ENCODE results near the gene RGS19.

RGS19 gene

DNA sequence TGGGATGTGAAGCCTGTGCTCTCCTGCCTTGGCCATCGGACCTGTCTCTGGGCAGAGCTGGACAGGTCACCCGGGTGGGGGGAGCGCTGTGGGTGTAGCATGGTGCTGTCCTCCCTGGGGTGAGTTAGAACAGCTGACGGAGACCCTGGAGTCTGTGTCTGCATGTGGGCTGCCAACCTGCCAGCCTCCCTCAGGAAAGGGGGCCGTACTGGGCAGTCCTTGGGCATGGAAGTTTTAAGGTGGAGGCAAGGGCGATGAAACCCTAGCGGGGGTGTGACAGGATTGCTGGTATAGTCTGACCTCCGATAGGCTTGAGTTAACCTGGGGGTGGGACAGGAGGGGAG, 32.3 kb downstream of the RGS19 start:
- DNase-seq: no peak

DNA sequence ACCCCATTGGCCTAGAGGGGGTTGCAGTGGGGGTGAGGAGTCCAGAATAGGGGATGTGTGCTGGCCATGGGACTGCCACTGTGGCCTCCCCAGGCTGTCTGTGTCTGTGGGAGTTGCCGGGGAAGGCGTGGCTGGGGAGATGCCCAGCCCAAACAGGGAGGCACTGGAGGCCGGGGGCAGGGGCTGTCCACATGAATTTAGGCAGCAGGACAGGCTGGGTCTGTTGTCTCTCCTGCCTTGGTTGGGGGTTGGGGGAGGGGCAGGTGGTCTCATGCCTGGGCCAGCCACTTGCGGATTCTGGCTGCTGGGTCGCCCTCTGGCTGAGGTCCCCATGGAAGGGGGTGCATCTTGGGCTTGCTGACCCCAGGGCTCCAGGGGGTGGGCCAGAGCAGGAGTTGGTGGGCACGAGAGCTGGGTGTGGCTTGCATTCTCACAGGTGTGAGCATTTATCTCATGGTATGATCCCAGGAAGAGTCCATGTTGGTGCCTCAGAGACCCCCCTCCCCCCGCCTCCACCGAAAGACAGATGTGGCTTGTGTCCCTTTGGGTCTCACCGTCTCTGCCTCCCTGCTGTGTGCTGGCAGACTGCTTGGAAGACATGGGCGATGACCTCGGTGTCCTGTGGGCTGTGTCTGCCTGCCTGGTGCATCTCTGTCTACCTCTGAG, 33.8 kb downstream of the RGS19 start:
- no peak for DNase-seq

DNA sequence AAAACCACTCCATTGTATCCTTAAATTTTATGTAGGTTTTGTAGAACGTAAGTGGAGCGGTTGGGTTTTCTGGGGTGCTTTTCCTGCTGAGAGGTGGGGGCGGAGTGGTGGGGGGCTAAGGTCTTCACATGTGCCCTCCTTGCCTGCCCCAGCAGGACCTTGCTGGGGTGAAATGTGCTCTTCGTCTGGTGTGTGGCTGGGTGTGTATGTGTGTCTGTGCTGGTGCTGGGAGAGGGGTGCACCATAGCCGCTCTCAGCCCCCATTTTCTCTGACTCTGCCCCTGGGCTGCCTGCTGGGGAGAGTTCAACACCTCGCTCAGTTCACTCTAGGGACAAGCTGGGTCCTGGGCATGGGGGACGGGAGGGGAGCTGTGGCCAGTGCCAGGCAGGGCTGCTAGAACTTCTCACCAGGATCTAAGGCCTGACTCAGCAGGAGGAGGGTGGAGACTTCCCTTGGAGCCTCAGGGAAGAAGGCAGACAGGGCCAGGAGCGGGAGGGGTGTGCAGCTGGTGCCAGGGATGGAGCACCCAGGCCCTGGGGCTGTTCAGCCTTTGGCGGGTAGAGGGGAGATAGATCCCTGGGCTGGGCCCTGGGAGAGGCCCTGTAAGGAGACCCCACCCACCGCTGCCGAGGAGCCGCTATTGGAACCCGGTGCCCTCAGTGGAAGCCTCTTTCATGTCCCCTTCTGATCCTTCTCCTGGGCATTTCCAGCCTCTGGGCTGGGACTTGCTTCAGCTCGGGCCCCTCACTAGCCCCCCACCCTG, 34.7 kb downstream of the RGS19 start:
- DNase-seq: no peak

DNA sequence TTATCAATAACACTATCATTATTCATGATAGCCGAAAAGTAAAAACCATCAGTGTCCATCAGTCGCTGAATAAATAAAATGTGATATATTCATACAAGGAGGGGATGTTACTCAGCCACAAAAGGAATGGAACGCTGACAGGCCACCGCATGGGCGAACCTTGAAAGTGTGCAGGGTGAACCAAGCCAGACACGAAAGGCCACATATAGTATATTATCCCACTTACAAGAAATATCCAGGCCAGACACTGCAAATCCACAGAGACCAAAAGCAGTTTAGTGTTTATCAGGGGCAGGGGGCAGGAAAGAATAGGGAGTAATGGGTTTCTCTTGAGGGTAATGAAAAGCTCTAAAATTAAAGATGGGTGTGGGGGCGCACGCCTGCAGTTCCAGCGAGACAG, 35.5 kb downstream of the RGS19 start:
- DNase-seq: no peak

DNA sequence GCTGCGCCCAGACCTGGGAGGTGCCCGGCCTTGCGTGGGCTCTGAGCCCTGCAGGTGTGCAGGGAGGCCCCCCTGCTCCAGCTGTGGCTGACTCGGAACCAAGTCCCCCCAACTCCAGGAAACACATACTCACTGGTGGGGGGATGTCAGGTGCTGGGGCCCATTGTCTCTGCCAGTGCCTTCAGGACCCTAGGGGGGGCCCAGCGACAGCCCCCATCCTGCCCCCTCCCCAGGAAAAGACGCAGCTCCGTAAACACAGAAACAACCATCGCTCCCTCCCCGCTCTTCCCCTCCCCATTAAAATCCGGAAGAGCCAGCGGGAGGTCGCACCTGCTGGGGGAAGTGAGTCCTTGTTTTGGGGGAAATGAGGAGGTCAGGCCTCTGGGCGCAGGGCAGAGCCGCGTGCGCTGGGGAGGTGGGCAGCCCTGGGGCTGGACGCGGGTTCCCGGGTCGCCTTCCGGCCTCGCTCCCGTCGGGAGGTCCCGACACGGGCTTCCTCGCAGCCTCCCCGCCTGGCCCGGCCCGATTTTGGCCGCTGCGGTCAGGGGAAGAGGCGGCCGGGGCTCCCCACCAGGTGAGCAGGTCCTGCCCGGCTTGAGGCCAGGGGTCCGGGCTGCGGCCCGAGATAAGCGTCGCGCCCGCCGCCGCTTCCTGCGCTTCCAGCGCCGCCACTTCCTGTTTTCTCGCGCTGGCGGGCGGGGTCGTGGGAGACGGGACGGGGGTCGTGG, 37.1 kb downstream of the RGS19 start:
- DNase-seq: peak; percentile 60

DNA sequence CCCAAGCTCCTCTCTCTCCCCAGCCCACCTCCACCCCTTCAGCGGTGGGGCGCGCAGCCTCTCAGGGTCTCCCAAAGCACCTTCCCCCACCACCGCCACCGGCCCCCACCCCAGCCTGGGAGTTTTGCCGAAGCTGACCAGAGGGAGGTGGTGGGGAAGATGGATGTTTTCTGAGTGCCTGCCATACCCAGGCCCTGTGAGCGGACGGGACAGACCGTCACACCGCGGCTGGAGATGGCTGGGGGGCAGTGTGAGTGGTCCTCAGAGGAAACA, 37.6 kb downstream of the RGS19 start:
- DNase-seq: no peak

DNA sequence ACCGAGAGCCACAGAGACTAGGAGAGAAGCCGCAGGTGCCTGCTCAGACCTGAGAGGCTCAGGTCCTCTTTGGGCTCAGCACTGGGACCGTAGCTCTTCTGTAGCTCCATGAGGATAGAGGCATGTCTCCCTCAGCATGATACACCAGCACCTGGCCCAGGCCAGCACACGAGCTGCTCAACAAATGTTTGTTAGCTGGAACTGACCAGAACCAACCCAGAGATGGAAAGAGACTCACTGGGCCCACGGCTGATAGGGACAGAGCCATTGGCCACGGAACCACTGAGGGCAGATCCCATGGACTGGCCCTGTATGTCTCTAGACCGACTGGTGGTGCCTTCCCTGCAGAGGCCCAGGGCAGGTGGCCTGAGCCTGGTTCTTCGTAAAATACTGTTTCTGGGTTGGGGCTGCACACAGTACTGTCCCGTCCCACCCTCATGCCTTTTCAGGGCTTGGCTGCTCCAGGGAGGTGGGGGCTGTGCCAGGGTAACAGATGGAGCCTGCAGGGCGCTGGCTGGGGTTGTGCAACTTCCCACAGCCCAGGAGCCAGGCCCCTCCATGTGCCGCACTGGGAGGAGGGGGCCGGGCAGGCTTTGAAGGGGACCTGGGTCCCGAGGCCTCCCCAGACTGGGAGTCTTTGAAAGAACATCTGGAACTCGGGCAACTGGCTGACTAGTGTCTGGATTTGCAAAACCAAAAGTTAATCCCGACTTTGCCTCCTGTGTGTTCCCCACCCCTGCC, 38.1 kb downstream of the RGS19 start:
- DNase-seq: peak; percentile 61

DNA sequence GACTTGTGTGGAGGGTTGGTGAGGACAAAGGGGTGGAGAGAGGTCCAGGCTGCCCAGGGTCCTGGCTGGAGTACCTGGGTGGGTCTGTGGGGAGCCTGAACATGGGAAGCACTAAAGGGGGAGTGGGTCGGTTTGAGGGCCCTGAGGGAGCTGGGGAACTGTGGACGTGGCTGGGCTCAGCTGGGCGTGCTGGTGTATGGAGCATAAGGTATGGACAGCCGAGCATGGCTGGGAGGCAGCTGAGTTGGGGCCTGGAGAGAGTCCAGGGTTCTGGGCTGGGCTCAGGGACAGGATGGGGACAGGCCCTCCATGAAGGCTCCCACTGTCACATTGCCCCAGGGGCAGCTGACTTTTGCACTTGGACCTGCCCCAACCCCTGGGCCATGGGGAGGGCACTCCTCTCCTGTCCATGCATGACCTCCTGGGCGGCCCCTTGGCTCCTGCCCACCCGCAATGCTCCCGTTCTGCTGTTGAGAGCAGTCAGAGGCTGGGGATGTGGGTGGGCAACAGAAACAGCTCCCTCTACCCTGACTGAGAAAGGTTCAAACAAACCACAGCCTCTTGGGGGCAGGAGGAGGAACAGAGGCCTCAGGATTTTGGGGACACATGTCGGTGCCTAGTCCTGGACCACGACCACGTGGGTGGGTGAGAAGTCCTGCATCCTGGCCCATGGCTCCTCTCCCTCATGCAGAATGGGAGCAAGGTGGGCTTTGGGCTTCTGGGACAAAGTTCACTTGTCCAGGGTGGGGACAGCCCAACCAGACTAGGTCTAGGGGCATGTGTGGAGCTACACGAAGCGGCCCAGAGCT, 38.9 kb downstream of the RGS19 start:
- DNase-seq: no peak

DNA sequence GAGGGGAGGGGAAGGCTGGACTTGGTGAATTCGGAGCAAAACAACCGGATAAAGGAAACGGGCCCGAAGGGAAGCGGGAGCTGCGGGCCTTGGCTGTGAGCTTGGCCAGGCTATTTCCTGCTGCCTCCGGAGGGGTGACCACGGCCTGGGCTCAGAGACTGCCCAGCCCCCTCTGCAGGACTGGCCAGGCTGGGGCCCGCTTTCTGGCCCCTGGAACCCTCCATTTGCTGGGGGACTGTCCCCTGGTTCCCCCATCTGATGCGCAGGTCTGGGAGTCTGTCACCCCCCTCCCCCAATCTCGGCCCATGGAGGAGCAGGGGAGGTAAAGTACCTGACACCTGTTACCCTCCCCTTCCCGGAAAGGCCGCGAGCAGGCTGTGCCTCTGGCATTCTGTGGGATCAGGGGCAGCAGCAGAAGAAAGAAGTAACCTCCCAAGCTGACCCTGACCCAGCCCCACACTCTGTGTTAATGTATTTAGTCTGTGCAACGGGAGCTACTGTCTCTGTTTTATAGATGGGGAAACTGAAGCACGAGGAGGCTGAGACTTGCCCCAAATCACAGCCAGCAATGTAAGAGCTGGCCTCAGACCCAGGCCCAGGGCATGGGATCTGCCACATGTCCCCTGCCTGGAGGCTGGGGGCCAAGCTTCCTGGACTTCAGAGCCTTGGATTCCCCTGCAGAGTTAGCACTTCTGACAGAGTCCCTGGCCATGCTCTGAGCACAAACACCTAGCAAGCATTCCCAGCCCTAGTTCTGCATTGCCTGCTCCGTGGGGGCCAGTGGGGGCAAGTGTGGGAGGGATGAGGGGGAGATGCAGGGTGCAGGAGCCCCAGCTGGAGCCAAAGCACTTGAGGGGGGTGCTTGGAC, 39.8 kb downstream of the RGS19 start:
- no peak for DNase-seq

DNA sequence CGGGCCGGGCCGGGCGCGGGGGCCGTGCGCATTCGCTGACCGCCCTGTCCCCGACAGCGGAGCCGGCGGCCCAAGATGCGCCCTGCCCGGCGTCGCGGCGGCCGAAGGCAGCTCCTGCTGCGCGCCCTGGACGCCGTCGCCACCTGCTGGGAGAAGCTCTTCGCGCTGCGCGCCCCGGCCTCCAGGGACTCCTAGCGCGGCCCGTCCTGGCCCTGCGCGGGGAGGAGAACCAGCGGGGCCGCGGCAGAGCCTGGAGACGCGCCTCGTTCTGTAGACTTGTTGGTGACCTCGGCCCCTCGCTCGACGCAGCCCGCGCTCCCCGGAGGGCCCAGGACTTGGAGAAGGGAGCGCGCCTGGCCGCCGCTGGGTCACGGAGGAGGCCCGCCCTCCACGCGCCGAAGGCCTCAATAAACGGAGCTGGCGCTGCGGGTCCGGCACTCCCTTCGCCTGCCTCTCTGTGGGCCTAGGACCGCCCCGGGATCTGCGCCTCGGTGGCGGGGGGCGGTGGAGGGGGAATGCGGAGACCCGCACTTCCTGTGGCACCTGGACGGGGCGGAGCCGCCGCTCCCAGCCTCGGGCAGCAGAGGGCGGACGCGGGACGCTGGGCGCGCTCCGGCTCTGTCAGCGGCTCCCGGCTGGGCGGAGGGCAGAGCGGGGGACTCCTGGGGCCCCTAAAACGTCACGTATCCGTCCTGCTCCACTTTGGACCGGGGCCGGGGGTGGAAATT, 40.6 kb downstream of the RGS19 start:
- DNase-seq: peak; percentile 87

DNA sequence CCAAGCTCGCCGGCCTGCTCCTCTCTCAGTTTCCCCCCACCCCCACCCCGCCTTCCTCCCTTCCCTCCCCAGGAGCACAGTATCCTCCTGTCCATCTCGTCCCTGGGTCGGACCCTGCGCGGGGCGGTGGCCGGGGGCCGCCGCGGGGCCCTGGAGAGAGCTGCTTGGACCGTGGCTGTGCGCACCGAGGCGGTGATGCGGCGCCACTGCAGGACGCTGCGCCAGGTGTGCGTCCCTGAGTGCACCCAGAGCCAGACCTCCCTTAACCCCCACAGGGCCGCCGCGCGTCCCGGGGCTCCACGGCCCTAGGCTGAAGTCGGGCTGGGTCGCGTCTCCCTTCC, 41.1 kb downstream of the RGS19 start:
- DNase-seq: no peak

DNA sequence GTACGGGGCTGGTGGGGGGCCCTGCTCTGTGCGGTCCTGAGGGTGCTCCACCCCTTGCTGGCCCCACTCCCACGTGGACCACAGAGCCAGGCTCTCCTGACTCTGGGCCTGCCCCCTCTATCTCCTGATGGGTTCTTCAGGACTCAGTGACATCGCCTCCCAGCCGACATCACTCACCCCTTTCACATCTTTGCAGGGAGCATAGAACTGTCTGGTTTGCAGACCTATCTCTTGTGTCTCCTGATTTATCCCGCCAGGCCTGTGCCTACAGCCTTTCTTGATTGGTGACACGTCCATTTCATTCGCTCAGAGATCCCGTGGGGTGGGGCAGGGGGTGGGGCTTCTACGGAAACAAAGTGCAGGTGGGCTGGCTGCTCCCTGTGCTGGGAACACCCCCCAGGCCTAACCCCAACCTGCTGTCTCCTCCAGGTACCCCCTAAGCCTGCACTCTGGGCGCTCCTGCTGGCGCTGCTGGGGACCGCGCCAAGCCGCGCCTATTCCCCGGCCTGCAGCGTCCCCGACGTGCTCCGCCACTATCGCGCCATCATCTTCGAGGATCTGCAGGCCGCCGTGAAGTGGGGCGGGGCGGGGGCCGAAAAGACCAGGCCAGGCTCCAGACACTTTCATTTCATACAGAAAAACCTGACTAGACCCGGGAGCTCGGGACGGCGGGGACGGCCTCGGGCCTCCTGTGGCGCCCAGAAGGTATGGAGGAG, 41.7 kb downstream of the RGS19 start:
- peak; percentile 49 for DNase-seq

DNA sequence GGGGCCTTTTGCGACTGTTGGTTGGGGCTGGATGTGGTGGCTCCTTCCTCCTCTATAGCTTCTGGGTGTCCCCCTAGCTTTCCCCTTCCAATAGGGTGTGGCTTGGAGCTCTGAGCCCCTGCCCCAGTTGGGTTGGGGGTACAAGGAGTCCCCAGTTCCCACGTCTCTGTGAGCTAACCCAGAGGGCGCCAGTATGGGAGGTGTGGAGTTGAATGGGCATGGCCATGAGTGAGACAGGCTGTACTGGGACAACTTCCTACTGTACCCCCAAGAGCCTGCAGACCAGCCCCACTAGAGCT, 42.2 kb downstream of the RGS19 start:
- DNase-seq: no peak

DNA sequence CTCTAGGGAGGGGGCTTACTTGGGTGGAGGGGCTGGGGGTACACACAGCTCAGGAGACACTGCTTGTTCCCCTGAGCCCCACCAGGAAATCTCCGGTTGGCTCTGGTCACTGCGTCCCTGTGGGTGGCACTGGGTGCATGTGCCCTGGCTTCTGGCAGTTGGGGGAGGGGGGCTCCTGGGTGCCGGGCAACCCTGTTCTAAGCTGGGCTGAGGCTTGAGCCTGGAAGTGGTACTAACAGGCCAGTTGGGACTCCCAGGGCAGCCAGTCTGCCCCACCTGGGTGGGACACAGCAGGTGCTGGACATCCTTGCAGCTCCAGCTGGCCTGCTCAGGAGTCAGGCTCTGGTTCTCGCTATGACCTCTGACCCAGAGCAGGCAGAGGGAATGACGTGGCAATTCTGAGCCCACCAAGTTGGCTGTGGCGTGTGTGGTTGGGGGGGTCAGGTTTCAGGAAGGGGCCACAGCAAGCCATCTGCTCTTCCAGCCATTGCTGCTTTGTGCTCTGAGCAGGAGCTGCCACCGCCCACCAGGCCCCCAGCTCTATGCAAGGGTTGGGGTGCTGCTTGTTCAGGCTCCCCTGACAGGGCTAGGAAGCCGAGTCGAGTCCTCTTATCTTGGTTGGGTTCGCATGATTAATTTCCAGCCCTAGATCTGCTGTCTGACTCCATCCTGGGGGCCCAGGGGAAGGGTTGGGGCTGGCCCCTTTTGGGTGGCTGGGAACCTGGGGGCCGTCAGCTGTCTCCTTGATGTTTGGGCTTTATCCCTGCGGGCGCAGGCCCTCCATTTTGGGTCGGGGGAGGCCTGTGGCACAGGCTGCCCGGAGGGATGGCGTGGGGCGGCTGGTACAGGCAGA, 42.7 kb downstream of the RGS19 start:
- DNase-seq: peak; percentile 51

DNA sequence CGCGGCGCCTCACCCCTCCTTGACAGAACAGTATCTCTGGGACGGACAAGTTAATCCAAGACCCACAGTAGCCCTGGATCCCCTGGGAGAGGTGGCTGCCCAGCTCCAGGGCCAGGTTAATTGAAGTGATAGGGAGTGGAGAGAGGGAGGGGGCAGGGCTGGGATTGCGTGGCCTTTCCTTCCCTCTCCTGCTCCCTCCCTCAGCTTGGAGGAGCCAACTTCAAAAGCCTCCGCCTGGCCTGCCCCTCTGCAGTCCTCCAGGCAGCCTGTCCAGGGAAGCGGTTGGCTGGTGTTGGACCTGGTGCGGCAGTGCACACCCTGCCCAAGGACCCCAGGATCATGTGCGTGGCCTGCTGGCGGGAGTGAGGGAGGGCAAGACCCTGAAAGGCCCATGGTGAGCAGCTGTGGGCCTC, 43.4 kb downstream of the RGS19 start, which contains the start of gene C20orf204:
Gene C20orf204 (plus strand): TSS at position 250 of the 413 bp plus-strand sequence. CDS start 142 bp downstream, at position 392.
- no peak for DNase-seq

DNA sequence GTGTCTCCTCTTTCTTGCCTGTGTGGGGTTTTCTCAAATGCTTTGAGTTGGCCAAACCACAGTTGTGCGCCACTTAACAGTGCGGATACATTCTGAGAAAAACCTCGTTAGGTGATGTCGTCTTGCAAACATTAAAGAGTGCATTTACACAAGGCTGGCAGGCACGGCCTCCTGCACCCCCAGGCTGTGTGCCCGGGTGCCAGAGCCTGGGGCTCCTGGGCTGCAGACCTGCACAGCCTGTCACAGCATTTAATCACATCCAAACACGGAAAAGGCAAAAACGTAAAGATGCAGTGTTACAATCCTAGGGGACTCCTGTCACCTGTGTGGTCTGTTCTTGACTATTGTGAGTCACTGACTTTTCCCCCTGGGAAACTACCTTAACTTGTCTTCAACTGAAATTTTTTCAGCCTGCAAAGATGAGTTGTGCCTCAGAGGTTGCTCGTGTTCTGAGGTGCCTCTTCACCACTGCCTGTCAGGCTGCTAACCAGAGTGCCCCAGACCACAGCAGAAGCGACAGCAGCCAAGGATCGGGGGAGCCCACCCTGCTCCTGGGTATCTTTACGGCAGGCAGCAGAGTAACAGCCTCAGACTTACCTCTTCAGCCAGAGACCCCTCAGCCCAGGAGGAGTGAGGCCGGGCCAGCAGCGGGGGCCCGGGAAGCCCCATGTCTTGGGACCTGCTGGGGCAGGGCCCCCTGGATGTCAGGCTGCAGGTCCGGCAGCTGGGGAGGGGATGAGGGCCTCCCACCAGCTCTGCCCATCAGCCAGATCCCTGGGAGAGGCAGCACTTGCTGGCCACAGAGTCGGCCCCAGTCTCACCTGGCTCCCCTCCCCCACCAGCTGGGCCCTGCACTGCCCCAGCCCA, 44.0 kb downstream of the RGS19 start:
- no peak for DNase-seq

DNA sequence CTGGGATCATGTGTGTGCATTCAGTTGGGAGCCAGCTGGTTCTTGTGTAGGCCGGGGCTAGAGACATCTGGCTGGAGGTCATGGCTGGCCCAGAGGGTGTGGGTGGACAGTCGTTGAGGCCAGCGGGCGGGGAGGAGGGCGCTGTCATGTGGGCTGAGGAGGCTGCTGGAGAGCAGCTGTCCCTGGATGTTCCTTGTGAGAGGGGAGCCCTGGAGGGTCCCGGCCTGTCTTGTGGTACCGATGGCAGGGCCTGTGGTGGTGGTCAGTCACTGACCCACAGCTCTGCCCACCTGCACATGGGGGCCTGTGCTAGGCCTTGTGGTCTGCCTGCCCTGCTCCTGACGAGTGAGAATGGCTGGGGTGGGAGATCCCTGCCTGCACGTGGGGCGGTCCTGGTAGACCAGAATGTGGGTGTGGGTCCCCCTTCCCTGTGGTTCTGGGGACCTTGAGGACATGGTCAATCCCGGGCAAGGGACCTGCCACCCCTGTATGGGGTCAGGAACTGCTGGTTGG, 45.3 kb downstream of the RGS19 start:
- no peak for DNase-seq

Measured in hematopoietic multipotent progenitor cell treated with erythropoietin and hydrocortisone succinate and interleukin-3 and kit ligand, for 4 days (in vitro differentiated cells).